ENCODE measurements around the gene TREM1.

GRCh38 chr6:41229721-41230120 lies 56.8 kb downstream of the TREM1 start:
- TF ChIP-seq CTCF (IDR thresholded peaks at IDR 0.05), result no peak
- TF ChIP-seq EP300 (IDR thresholded peaks at IDR 0.05), result no peak
- TF ChIP-seq POLR2AphosphoS5 (IDR thresholded peaks at IDR 0.05), result no peak
- TF ChIP-seq POLR2A (IDR thresholded peaks at IDR 0.05), result no peak
